HepG2 (cell line): ENCODE measurements around the gene ABHD17C. TPM values are rescaled to one million over a fixed set of nuclear protein-coding genes. Genes with fewer than 3 reads are reported as not detected.

ENCODE experiments used
- BORCS8-MEF2B ChIP-seq: sonication (generic); formaldehyde crosslinking; IDR thresholded peaks from 2 replicates; pipeline ENCODE4 v1.8.0; 2022; ENCODE audit warnings: mild to moderate bottlenecking, missing genetic modification reagents
- EEA1 ChIP-seq: sonication (generic); formaldehyde crosslinking; IDR thresholded peaks from 2 replicates; pipeline ENCODE4 v1.5.1; 2020; ENCODE audit warnings: mild to moderate bottlenecking, missing genetic modification reagents, borderline replicate concordance
- EHMT2 ChIP-seq: fragments of 200-600 bp; sonication (generic); IDR thresholded peaks from 2 replicates; pipeline ENCODE4 v1.7.0; 2017; ENCODE audit warnings: antibody characterized with exemption, low read depth, low read length, borderline replicate concordance
- GATAD1 ChIP-seq: IDR thresholded peaks from 2 replicates; pipeline ENCODE4 v1.6.1; 2016; ENCODE audit warnings: missing genetic modification reagents, missing compliant biosample characterization
- GTF3A ChIP-seq: sonication (generic); formaldehyde crosslinking; conservative IDR thresholded peaks from 2 replicates; pipeline ENCODE4 v1.4.0; 2020; ENCODE audit warnings: mild to moderate bottlenecking, missing genetic modification reagents
- HDAC6 ChIP-seq: fragments of 200-600 bp; sonication (generic); IDR thresholded peaks from 2 replicates; pipeline ENCODE4 v1.7.0; 2017; ENCODE audit warnings: mild to moderate bottlenecking, antibody characterized with exemption, low read length, low read depth
- HNRNPLL ChIP-seq: fragments of 200-400 bp; formaldehyde crosslinking; IDR thresholded peaks from 2 replicates; pipeline ENCODE4 v1.6.1; 2017; ENCODE audit warnings: mild to moderate bottlenecking, low read depth, low read length; ENCODE audit not compliant: poor library complexity, severe bottlenecking
- NFKB2 ChIP-seq: sonication (generic); formaldehyde crosslinking; IDR thresholded peaks from 2 replicates; pipeline ENCODE4 v1.4.0; 2020; ENCODE audit warnings: missing genetic modification reagents, borderline replicate concordance
- PTBP1 ChIP-seq: fragments of 200-400 bp; formaldehyde crosslinking; IDR thresholded peaks from 2 replicates; pipeline ENCODE4 v1.6.1; 2018; ENCODE audit warnings: low read length, low read depth; ENCODE audit not compliant: poor library complexity, severe bottlenecking
- RBAK ChIP-seq: sonication (generic); formaldehyde crosslinking; IDR thresholded peaks from 2 replicates; pipeline ENCODE4 v1.5.1; 2020; ENCODE audit warnings: mild to moderate bottlenecking, missing genetic modification reagents
- SOX13 ChIP-seq, 3 experiments: fragments of 450-650 bp in 1 of 3; sonication (generic) in 1 of 3; formaldehyde crosslinking in 1 of 3; IDR thresholded peaks in 2 of 3; conservative IDR thresholded peaks in 1 of 3; 2 replicates each; pipeline versions ENCODE4 v1.5.0 to v1.6.1; 2016 to 2020; ENCODE audit warnings: antibody characterized with exemption in 1 of 3, mild to moderate bottlenecking in 1 of 3, missing compliant biosample characterization in 1 of 3, missing genetic modification reagents in 1 of 3, moderate library complexity in 1 of 3
- TBL1XR1 ChIP-seq: fragments of 150-350 bp; IDR thresholded peaks from 2 replicates; pipeline ENCODE4 v1.6.1; 2014; ENCODE audit warnings: borderline replicate concordance, low read length; ENCODE audit not compliant: partially characterized antibody
- ZFX ChIP-seq: sonication (generic); formaldehyde crosslinking; IDR thresholded peaks from 2 replicates; pipeline ENCODE4 v1.4.0; 2020; ENCODE audit warnings: mild to moderate bottlenecking, low read depth, missing genetic modification reagents, moderate library complexity
- ZNF496 ChIP-seq: sonication (generic); formaldehyde crosslinking; IDR thresholded peaks from 2 replicates; pipeline ENCODE4 v1.8.1; 2023; ENCODE audit warnings: mild to moderate bottlenecking, moderate library complexity, missing genetic modification reagents; ENCODE audit not compliant: insufficient replicate concordance
- ZNF510 ChIP-seq: sonication (generic); formaldehyde crosslinking; IDR thresholded peaks from 2 replicates; pipeline ENCODE4 v1.4.0; 2020; ENCODE audit warnings: low read depth, mild to moderate bottlenecking, missing genetic modification reagents
- ZNF562 ChIP-seq: sonication (generic); formaldehyde crosslinking; IDR thresholded peaks from 2 replicates; pipeline ENCODE4 v1.8.0; 2022; ENCODE audit warnings: missing genetic modification reagents, borderline replicate concordance
- ZNF572 ChIP-seq: sonication (generic); formaldehyde crosslinking; IDR thresholded peaks from 2 replicates; pipeline ENCODE4 v1.5.1; 2020; ENCODE audit warnings: mild to moderate bottlenecking, missing genetic modification reagents
- ZNF768 ChIP-seq: sonication (generic); formaldehyde crosslinking; IDR thresholded peaks from 2 replicates; pipeline ENCODE4 v1.4.0; 2020; ENCODE audit warnings: missing genetic modification reagents
- ZNF816 ChIP-seq: sonication (generic); formaldehyde crosslinking; IDR thresholded peaks from 2 replicates; pipeline ENCODE4 v1.8.0; 2022; ENCODE audit warnings: missing genetic modification reagents, mild to moderate bottlenecking, borderline replicate concordance
- polyA plus RNA-seq, 8 experiments: library from polyadenylated mRNA; depleted of rRNA in 3 of 8; stranded (reverse) in 7 of 8; unstranded in 1 of 8; fragments of >200 nt; fragmentation: Illumina TruSeq in 4 of 8; extraction: Trizol in 4 of 8; gene quantifications; 2 replicates each; pipeline versions ENCODE4 v1.2.1 to v1.2.3, GENCODE V29; 2011 to 2016; ENCODE audit warnings: low read depth in 4 of 8, missing spikeins in 1 of 8, mixed read lengths in 1 of 8; ENCODE audit not compliant: insufficient read depth in 1 of 8
- total RNA-seq, 5 experiments: library from RNA; depleted of rRNA; stranded (reverse); fragments of >200 nt; fragmentation: Illumina TruSeq; extraction: Trizol; gene quantifications; 2 replicates each; pipeline ENCODE4 v1.2.3, GENCODE V29; 2016; ENCODE audit warnings: low read depth in 1 of 5
- TF ChIP-seq, protein P1 (sequence below): sonication (generic); formaldehyde crosslinking; conservative IDR thresholded peaks from 2 replicates; pipeline ENCODE4 v1.8.1; 2023; ENCODE audit warnings: missing genetic modification reagents
- TF ChIP-seq, protein P2 (sequence below): sonication (generic); formaldehyde crosslinking; IDR thresholded peaks from 2 replicates; pipeline ENCODE4 v1.4.0; 2020; ENCODE audit warnings: missing genetic modification reagents
- TF ChIP-seq, protein P3 (sequence below): sonication (generic); formaldehyde crosslinking; conservative IDR thresholded peaks from 2 replicates; pipeline ENCODE4 v1.4.0; 2020; ENCODE audit warnings: missing genetic modification reagents
- TF ChIP-seq, protein P4 (sequence below): sonication (generic); formaldehyde crosslinking; IDR thresholded peaks from 2 replicates; pipeline ENCODE4 v1.8.1; 2023; ENCODE audit warnings: mild to moderate bottlenecking, moderate library complexity, missing genetic modification reagents

Gene ABHD17C
- total and polyA plus RNA-seq, 2 of the 13 experiments (the other 11 are each of a cell fraction or from before 2014, with no cell fraction given), result 2.9 to 3.9 TPM

GRCh38 chr15:80780416-80781221 is 85.5 kb downstream of the ABHD17C start (continued):
- TF ChIP-seq, protein P1, sequence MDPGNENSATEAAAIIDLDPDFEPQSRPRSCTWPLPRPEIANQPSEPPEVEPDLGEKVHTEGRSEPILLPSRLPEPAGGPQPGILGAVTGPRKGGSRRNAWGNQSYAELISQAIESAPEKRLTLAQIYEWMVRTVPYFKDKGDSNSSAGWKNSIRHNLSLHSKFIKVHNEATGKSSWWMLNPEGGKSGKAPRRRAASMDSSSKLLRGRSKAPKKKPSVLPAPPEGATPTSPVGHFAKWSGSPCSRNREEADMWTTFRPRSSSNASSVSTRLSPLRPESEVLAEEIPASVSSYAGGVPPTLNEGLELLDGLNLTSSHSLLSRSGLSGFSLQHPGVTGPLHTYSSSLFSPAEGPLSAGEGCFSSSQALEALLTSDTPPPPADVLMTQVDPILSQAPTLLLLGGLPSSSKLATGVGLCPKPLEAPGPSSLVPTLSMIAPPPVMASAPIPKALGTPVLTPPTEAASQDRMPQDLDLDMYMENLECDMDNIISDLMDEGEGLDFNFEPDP (CRISPR knock-in tag), result no peak
- TF ChIP-seq ZNF496 (CRISPR knock-in tag) (no peak), ZNF510 (peak; percentile 83; the same call in 1 of the 2 replicates), RBAK (no peak), EHMT2 (peak; percentile 70; the same call in 1 of the 2 replicates), PTBP1 (no peak), HNRNPLL (peak; percentile 68), ZNF768 (CRISPR knock-in tag) (peak; percentile 82), ZNF816 (CRISPR knock-in tag) (peak; percentile 74; the same call in 1 of the 2 replicates), ZFX (no peak), GTF3A (CRISPR knock-in tag) (no peak), SOX13 (IDR thresholded peaks at IDR 0.05) (no peak), SOX13 (CRISPR knock-in tag; conservative IDR thresholded peaks at IDR 0.05 in 1 of 2, IDR thresholded peaks at IDR 0.05 in 1 of 2) (peak in 1 of 2 experiments; percentile 71; a peak in 2 of 4 replicates), HDAC6 (no peak), GATAD1 (peak; percentile 77), NFKB2 (CRISPR knock-in tag) (peak; percentile 99), EEA1 (CRISPR knock-in tag) (no peak), ZNF572 (no peak), BORCS8-MEF2B (CRISPR knock-in tag) (peak; percentile 95), TBL1XR1 (no peak), ZNF562 (CRISPR knock-in tag) (no peak)
- TF ChIP-seq, protein P2, sequence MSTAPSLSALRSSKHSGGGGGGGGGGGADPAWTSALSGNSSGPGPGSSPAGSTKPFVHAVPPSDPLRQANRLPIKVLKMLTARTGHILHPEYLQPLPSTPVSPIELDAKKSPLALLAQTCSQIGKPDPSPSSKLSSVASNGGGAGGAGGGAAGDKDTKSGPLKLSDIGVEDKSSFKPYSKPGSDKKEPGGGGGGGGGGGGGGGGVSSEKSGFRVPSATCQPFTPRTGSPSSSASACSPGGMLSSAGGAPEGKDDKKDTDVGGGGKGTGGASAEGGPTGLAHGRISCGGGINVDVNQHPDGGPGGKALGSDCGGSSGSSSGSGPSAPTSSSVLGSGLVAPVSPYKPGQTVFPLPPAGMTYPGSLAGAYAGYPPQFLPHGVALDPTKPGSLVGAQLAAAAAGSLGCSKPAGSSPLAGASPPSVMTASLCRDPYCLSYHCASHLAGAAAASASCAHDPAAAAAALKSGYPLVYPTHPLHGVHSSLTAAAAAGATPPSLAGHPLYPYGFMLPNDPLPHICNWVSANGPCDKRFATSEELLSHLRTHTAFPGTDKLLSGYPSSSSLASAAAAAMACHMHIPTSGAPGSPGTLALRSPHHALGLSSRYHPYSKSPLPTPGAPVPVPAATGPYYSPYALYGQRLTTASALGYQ, result no peak
- TF ChIP-seq, protein P3, sequence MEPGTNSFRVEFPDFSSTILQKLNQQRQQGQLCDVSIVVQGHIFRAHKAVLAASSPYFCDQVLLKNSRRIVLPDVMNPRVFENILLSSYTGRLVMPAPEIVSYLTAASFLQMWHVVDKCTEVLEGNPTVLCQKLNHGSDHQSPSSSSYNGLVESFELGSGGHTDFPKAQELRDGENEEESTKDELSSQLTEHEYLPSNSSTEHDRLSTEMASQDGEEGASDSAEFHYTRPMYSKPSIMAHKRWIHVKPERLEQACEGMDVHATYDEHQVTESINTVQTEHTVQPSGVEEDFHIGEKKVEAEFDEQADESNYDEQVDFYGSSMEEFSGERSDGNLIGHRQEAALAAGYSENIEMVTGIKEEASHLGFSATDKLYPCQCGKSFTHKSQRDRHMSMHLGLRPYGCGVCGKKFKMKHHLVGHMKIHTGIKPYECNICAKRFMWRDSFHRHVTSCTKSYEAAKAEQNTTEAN (CRISPR knock-in tag), result peak; percentile 90
- TF ChIP-seq, protein P4, sequence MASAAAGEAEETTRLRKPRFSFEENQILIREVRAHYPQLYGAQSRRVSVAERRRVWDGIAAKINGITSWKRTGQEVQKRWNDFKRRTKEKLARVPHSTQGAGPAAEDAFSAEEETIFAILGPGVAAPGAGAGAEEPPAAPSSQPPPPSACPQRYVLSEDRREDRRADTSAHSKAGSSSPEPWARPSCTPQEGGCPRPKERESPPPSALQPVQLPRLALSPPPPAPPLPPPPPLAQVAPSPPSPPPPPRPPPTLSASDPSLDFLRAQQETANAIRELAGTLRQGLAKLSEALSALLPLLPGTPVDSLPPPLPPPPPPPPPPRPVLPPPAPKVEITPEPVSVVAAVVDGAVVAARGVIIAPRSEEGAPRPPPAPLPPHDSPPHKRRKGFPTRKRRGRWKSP (CRISPR knock-in tag), result peak; percentile 80
